Measurements from ENCODE around the gene SLC9B1.

Gene SLC9B1, protein sequence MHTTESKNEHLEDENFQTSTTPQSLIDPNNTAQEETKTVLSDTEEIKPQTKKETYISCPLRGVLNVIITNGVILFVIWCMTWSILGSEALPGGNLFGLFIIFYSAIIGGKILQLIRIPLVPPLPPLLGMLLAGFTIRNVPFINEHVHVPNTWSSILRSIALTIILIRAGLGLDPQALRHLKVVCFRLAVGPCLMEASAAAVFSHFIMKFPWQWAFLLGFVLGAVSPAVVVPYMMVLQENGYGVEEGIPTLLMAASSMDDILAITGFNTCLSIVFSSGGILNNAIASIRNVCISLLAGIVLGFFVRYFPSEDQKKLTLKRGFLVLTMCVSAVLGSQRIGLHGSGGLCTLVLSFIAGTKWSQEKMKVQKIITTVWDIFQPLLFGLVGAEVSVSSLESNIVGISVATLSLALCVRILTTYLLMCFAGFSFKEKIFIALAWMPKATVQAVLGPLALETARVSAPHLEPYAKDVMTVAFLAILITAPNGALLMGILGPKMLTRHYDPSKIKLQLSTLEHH

DNA sequence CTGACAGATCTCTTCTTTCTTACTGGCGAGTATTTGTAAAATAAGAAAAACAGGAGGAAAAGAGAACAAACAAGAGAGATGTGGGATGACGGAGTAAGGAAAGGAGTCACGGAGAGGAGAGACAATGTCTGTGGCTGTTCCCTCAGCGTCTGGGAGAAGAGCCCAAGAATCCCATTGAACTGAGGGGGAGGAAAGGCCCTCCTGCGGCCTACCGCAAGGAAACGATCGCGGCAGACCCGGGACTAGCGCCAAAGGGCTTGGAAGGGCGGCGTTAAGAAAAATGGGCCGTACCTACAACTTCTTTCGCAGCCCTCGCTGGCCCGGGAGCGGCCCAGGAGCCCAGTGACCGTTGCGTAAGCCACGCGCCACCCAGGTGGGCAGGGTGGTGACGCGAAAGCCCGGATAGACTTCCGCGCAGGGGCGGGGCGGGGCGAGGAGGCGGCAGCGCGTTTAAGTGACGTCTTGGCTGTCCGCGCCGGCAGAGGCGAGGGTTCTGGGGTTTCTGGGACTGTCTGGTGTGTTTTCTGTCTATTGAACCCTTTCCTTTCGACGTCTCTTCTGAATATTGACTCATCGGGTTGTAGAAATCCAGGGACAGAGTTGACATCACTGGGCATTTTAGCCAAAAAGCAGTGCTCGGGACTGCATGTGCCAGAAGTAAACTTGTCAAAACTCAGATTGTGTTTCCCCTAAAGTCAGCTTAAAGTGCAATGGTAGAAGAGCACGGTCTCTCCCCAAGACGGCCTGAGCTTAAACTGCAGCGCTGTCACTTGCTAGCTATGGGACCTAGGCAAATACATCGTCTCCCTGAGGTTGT lies at the start of gene SLC9B1:
TSS of gene SLC9B1 (minus strand) at position 398 of the 817 bp plus-strand sequence. CDS start 27,994 bp downstream, outside the sequence.
- Histone ChIP-seq H3K9me3 (ENCODE audit: control insufficient read depth in 1 of 2, low read length in 2 of 2) (no peaks in the 10 kb centered on the region), H3K4me1 (ENCODE audit: control insufficient read depth in 1 of 2, insufficient read depth in 2 of 2, low read length in 2 of 2) (peaks cover 0 to 7% of the 10 kb centered on the region in 2 donors), H3K27me3 (ENCODE audit: low read depth, low read length) (no peaks in the 10 kb centered on the region), H3K36me3 (ENCODE audit: control insufficient read depth in 1 of 2, insufficient read depth in 2 of 2, low read length in 2 of 2) (peaks cover 0 to 6% of the 10 kb centered on the region in 2 donors), H3K27ac (ENCODE audit: low read length) (peak within 1 kb of the TSS; percentile 98), H3K4me3 (ENCODE audit: low read depth in 1 of 2, low read length in 2 of 2) (peak within 1 kb of the TSS; percentile 59 to 85)

- Histone ChIP-seq H3K4me1 (ENCODE audit: control insufficient read depth in 1 of 2, insufficient read depth in 2 of 2, low read length in 2 of 2) (no peaks in the 10 kb centered on the region), H3K27ac (ENCODE audit: low read length) (no peak overlapping the region), H3K9me3 (ENCODE audit: control insufficient read depth in 1 of 2, low read length in 2 of 2) (no peaks in the 10 kb centered on the region), H3K27me3 (ENCODE audit: low read depth, low read length) (no peaks in the 10 kb centered on the region), H3K4me3 (ENCODE audit: low read depth in 1 of 2, low read length in 2 of 2) (no peak overlapping the region), H3K36me3 (ENCODE audit: control insufficient read depth in 1 of 2, insufficient read depth in 2 of 2, low read length in 2 of 2) (peaks cover 0 to 8% of the 10 kb centered on the region in 2 donors)
These were observed 48.5 kb upstream of the SLC9B1 start for GRCh38 chr4:103067841-103068547.

DNA sequence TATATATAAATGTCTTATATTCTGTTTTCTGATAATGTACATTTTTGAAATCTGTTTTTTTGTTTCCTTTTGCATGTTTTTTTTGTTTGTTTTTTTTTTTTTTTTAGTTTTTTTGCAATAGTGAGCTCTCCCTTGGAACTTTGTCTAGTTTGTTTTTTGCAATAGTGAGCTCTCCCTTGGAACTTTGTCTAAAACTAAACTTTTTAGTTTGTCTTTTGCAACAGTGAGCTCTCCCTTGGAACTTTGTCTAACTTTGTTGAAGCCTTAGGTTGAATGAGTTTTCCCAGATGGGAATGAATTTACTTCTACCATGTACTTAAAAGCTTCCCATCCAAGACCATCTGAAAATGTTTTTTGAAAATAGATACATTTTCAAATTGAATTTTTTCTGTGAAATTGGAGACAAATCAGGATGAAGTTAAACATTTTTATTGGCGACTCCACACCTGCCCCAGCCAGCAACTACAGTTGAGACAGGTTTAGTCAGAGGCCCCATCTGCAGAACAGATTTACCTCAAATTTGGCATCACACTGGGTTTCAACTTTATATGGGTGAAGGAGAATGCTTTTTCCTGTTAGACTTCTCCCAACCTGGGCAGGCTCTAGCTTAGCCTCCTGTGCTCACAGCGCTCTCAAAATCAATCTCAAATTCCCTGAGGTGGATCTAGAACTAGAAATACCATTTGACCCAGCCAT lies 41.1 kb upstream of the SLC9B1 start:
- Histone ChIP-seq H3K36me3 (ENCODE audit: control insufficient read depth in 1 of 2, insufficient read depth in 2 of 2, low read length in 2 of 2) (peaks cover 0 to 8% of the 10 kb centered on the region in 2 donors), H3K27ac (ENCODE audit: low read length) (no peak overlapping the region), H3K4me3 (ENCODE audit: low read depth in 1 of 2, low read length in 2 of 2) (no peak overlapping the region), H3K27me3 (ENCODE audit: low read depth, low read length) (no peaks in the 10 kb centered on the region), H3K4me1 (ENCODE audit: control insufficient read depth in 1 of 2, insufficient read depth in 2 of 2, low read length in 2 of 2) (no peaks in the 10 kb centered on the region), H3K9me3 (ENCODE audit: control insufficient read depth in 1 of 2, low read length in 2 of 2) (no peaks in the 10 kb centered on the region)

DNA sequence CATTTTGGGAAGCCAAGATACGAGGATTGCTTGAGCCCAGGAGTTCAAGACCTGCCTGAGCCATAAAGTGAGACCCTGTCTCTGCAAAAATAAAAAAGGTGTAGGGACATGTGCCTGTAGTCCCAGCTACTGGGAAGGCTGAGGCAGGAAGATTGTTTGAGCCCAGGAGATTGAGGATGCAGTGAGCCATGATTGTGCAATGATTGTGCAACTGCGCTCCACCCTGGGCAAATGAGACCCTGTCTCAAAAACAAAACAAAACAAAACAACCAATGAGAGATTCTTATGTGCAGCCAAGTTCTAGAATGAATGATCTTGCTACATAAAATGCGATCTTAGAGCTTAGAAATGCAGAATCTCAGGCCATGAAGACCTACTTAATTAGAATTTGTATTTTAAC lies 34.5 kb upstream of the SLC9B1 start:
- Histone ChIP-seq H3K4me3 (ENCODE audit: low read depth in 1 of 2, low read length in 2 of 2) (no peak overlapping the region), H3K9me3 (ENCODE audit: control insufficient read depth in 1 of 2, low read length in 2 of 2) (no peaks in the 10 kb centered on the region), H3K27me3 (ENCODE audit: low read depth, low read length) (no peaks in the 10 kb centered on the region), H3K36me3 (ENCODE audit: control insufficient read depth in 1 of 2, insufficient read depth in 2 of 2, low read length in 2 of 2) (peaks cover 0 to 8% of the 10 kb centered on the region in 2 donors), H3K27ac (ENCODE audit: low read length) (no peak overlapping the region), H3K4me1 (ENCODE audit: control insufficient read depth in 1 of 2, insufficient read depth in 2 of 2, low read length in 2 of 2) (no peaks in the 10 kb centered on the region)

GRCh38 chr4:103052779-103053178 lies 33.3 kb upstream of the SLC9B1 start:
- H3K9me3 ChIP-seq (ENCODE audit: control insufficient read depth in 1 of 2, low read length in 2 of 2) = no peaks in the 10 kb centered on the region
- H3K4me1 ChIP-seq (ENCODE audit: control insufficient read depth in 1 of 2, insufficient read depth in 2 of 2, low read length in 2 of 2) = no peaks in the 10 kb centered on the region
- H3K4me3 ChIP-seq (ENCODE audit: low read depth in 1 of 2, low read length in 2 of 2) = no peak overlapping the region
- peaks cover 4 to 10% of the 10 kb centered on the region in 2 donors for H3K36me3 ChIP-seq (ENCODE audit: control insufficient read depth in 1 of 2, insufficient read depth in 2 of 2, low read length in 2 of 2)
- no peak overlapping the region for H3K27ac ChIP-seq (ENCODE audit: low read length)
- H3K27me3 ChIP-seq (ENCODE audit: low read depth, low read length) = no peaks in the 10 kb centered on the region

GRCh38 chr4:103052145-103052544 lies 32.6 kb upstream of the SLC9B1 start:
- Histone ChIP-seq H3K4me3 (ENCODE audit: low read depth in 1 of 2, low read length in 2 of 2) (no peak overlapping the region), H3K36me3 (ENCODE audit: control insufficient read depth in 1 of 2, insufficient read depth in 2 of 2, low read length in 2 of 2) (peaks cover 4 to 10% of the 10 kb centered on the region in 2 donors), H3K9me3 (ENCODE audit: control insufficient read depth in 1 of 2, low read length in 2 of 2) (no peaks in the 10 kb centered on the region), H3K4me1 (ENCODE audit: control insufficient read depth in 1 of 2, insufficient read depth in 2 of 2, low read length in 2 of 2) (no peaks in the 10 kb centered on the region), H3K27me3 (ENCODE audit: low read depth, low read length) (no peaks in the 10 kb centered on the region), H3K27ac (ENCODE audit: low read length) (no peak overlapping the region)

DNA sequence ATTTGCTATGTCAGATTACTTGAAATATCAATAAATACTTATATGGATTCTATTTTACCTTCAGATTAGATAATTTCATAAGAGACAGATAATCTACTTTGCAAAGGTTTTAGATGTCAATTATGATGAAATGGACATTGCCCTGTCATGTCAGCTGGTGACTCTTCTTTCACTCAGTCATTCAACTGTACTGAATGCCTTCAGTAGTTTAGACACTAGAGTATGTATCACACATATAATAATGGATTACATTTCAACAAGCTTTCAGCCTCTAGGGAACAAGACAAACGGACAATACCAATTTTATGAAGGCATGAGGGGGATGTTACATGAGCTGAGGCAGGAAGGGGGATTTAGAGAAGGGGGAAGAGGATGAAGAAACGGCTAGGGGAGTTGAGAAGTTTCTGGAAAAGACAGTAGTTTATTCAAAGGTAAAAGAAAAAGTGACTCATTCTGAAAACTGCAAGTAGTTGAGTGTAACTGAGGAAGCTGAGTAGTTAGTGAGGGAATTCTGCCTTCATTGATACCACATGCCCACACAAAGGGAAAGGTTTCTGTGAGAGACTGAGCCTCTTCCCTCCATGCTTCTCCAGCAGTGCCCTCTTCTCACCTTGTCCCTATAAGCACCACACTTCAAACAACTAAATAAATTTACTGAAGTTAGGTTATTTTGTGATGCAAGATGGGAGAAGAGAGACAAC lies 31.4 kb upstream of the SLC9B1 start:
- peaks cover 4 to 17% of the 10 kb centered on the region in 2 donors for H3K36me3 ChIP-seq (ENCODE audit: control insufficient read depth in 1 of 2, insufficient read depth in 2 of 2, low read length in 2 of 2)
- no peak overlapping the region for H3K27ac ChIP-seq (ENCODE audit: low read length)
- no peak overlapping the region for H3K4me3 ChIP-seq (ENCODE audit: low read depth in 1 of 2, low read length in 2 of 2)
- no peaks in the 10 kb centered on the region for H3K9me3 ChIP-seq (ENCODE audit: control insufficient read depth in 1 of 2, low read length in 2 of 2)
- no peaks in the 10 kb centered on the region for H3K27me3 ChIP-seq (ENCODE audit: low read depth, low read length)
- no peaks in the 10 kb centered on the region for H3K4me1 ChIP-seq (ENCODE audit: control insufficient read depth in 1 of 2, insufficient read depth in 2 of 2, low read length in 2 of 2)

DNA sequence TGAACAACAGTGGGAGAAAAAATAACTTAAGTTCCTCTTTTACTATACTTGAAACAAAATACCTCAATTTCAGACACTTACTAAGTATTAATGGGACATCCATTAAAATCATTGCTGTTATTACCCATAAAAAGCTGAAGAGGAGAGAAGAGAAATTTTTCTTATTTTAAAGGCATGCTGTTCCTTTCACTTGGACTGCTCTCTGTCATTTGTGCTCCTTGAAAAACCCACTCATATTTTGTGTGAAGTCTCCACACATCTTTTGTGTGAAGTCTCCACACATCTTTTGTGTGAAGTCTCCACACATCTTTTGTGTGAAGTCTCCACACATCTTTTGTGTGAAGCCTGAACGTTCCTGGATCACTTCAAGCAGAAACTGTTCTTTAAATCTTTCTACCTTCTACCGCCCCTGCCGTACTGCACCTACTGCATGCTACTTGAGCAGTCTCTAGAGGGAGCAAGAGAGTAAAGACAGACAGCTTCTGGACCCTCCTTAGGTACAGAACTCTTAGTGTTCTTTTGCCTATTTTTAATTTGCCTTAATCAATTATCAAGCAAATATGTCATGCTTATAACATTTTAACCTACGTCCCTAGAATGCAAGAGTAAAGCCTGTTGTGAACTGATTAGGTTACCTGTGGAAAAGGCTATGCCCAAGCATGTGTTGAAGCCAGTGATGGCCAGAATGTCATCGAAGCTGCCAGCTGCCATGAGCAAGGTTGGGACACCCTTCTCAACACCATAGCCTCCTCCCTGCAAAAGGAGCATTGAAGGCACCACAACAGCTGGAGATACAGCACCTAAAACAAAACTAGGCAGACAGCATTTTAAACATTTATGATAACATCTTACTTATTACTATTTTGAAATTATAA lies 27.1 kb upstream of the SLC9B1 start:
- Histone ChIP-seq H3K4me3 (ENCODE audit: low read depth in 1 of 2, low read length in 2 of 2) (no peak overlapping the region), H3K9me3 (ENCODE audit: control insufficient read depth in 1 of 2, low read length in 2 of 2) (no peaks in the 10 kb centered on the region), H3K4me1 (ENCODE audit: control insufficient read depth in 1 of 2, insufficient read depth in 2 of 2, low read length in 2 of 2) (no peaks in the 10 kb centered on the region), H3K27me3 (ENCODE audit: low read depth, low read length) (no peaks in the 10 kb centered on the region), H3K27ac (ENCODE audit: low read length) (no peak overlapping the region), H3K36me3 (ENCODE audit: control insufficient read depth in 1 of 2, insufficient read depth in 2 of 2, low read length in 2 of 2) (peaks cover 9 to 30% of the 10 kb centered on the region in 2 donors)

- Histone ChIP-seq H3K4me3 (ENCODE audit: low read depth in 1 of 2, low read length in 2 of 2) (no peak overlapping the region), H3K27me3 (ENCODE audit: low read depth, low read length) (no peaks in the 10 kb centered on the region), H3K9me3 (ENCODE audit: control insufficient read depth in 1 of 2, low read length in 2 of 2) (no peaks in the 10 kb centered on the region), H3K36me3 (ENCODE audit: control insufficient read depth in 1 of 2, insufficient read depth in 2 of 2, low read length in 2 of 2) (peaks cover 9 to 22% of the 10 kb centered on the region in 2 donors), H3K4me1 (ENCODE audit: control insufficient read depth in 1 of 2, insufficient read depth in 2 of 2, low read length in 2 of 2) (no peaks in the 10 kb centered on the region), H3K27ac (ENCODE audit: low read length) (no peak overlapping the region)
These were observed 24.7 kb upstream of the SLC9B1 start for GRCh38 chr4:103044183-103044582.

Measured in muscle layer of duodenum (tissue), 2 donors.